ENCODE data around the gene CMTM2.

DNA sequence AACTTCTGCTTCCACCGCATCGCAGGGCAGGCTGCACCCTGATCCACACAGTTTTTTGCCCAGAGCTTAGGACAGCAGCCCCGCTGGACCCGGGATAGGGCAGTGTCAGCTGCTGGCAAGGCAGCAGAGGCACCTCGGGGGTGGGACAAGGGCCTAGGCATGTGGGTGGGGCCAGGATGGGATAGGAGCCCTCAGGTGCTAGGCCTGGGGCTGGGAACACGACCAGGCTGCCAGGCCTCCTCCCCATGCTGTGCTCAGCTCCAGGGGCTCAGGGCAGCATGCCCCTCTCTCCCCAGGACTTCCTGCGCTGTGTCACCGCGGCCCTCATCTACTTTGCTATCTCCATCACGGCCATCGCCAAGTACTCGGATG lies 29.9 kb downstream of the CMTM2 start:
- TF ChIP-seq, protein P1, sequence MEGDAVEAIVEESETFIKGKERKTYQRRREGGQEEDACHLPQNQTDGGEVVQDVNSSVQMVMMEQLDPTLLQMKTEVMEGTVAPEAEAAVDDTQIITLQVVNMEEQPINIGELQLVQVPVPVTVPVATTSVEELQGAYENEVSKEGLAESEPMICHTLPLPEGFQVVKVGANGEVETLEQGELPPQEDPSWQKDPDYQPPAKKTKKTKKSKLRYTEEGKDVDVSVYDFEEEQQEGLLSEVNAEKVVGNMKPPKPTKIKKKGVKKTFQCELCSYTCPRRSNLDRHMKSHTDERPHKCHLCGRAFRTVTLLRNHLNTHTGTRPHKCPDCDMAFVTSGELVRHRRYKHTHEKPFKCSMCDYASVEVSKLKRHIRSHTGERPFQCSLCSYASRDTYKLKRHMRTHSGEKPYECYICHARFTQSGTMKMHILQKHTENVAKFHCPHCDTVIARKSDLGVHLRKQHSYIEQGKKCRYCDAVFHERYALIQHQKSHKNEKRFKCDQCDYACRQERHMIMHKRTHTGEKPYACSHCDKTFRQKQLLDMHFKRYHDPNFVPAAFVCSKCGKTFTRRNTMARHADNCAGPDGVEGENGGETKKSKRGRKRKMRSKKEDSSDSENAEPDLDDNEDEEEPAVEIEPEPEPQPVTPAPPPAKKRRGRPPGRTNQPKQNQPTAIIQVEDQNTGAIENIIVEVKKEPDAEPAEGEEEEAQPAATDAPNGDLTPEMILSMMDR (IDR thresholded peaks at IDR 0.05; ENCODE audit: poor library complexity), result no peak
- no peak for TF ChIP-seq EZH2 (IDR thresholded peaks at IDR 0.05; ENCODE audit: borderline replicate concordance)

Measured in hepatocyte (in vitro differentiated cells).